NCI-H2107 treated with DMSO at 0.1 percent for 48 hours (cell line): ENCODE data around the gene ZFP69.
A peak's percentile ranks its signal among the peaks of the same experiment; 100 is the strongest.

Source experiments
- DNase-seq: peaks from one replicate; lab custom pipeline; 2025; ENCODE audit not compliant: unreplicated experiment; lab: John Stamatoyannopoulos, UW

Gene ZFP69

GRCh38 chr1:40508375-40509341, 31.6 kb downstream of the ZFP69 start, which contains the start of gene EXO5:
Gene EXO5 (plus strand): TSS chr1:40508767. CDS start chr1:40514545, 5,778 bp downstream.
- peak; percentile 8 for DNase-seq

- DNase-seq = no peak
Measured at GRCh38 chr1:40519517-40519916, 42.4 kb downstream of the ZFP69 start.

GRCh38 chr1:40530735-40531380, 53.8 kb downstream of the ZFP69 start:
- DNase-seq = no peak

- DNase-seq = peak; percentile 93
Measured at GRCh38 chr1:40531381-40532061, 54.4 kb downstream of the ZFP69 start, which contains the start of gene ZNF684. Gene ZNF684 (plus strand): TSS chr1:40531637. CDS start chr1:40533167, 1,530 bp downstream.

DNA sequence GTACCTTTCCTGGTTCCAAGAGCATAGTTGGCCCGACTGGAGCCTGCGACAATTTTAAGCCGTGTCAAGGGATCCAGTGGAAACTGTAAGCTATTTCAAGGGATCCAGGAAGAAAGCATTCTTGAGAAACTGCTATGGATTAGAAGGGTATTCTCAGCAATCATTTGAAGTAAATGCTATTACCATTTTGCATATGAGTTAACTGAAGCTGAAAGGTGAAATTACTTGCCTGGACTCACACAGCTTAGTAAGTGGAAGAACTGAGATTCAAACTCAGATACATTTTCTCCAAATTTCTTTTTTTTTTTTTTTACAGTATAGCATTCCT, 54.9 kb downstream of the ZFP69 start:
- no peak for DNase-seq

DNA sequence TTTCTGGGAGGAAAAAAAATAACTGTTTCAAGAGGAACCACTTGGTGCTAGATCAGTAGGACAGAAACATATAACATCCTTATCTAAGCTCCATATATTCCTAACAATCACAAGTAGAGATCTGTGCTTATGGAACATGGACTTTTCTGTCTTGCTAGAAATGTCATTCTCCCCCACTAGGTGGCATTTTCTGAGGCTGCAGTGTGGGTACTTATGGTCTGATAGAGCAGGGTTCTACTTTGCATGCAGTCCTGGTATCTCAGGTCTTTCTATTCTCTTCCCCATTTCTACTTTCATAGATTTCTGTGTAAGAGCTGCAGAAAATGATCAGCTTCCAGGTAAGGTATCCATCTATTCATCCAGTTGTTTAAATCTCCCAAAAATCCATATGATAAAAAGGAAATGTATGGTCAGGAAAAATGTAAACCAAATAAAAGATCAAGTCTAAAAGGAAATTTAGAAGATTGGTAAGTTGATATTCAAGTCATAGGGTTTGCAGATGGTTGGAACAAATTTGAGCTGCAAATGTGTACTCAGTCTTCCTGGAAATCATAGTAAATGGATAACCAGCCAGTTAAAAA, 55.8 kb downstream of the ZFP69 start:
- peak; percentile 28 for DNase-seq

DNA sequence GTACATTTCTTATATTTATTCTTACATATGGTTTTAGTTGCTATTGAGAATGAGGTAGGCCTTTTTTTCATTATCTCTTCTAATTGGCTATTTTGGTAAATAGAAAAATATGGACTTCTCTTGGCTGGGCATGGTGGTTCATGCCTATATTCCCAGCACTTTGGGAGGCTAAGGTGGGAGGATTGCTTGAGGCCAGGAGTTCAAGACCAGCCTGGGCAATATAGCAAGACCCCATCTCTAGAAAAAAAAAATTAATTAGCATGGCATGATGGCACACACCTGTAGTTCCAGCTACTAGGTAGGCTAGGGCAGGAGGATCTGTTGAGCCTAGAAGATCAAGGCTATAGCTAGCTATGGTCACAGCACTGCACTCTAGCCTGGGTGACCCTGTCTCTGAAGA, 57.5 kb downstream of the ZFP69 start:
- DNase-seq = no peak

- DNase-seq = no peak
Measured at GRCh38 chr1:40535732-40536131, 58.6 kb downstream of the ZFP69 start.

DNA sequence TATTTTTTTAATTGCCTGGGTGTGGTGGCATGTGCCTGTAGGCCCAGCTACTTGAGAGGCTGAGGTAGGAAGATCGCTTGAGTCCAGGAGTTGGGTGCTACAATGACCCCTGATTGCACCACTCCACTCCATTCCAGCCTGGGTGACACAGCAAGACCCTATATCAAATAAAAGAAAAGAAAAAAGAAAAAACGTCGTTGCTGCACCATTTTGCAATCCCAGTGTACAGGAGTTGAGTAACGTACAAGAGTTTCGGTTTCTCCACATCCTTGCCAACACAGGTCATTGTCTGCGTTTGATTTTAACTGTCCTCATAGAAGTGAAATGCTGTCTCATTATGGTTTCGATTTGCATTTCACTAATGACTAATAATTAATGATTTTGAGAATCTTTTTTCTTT, 62.2 kb downstream of the ZFP69 start:
- no peak for DNase-seq
